GM12878 (cell line): Measurements from ENCODE around the gene PRRT3. TPM values are rescaled to one million over a fixed set of nuclear protein-coding genes. Genes with fewer than 3 reads are reported as not detected.

ENCODE experiments used
- ATAC-seq: fragments of 200-7000 bp; cut with Tn5 transposase; 3 replicates; pipeline ENCODE4 v1.9.1; 2020; ENCODE audit warnings: mild to moderate bottlenecking, moderate library complexity
- BruUV-seq: library from RNA; stranded (reverse); fragments of 400-500 nt; replicated peaks from 2 replicates; lab custom pipeline; 2021; lab: Mats Ljungman, UMichigan
- CTCF ChIA-PET: fragments of 300-600 bp; sonication (Branson Sonifier 250); formaldehyde crosslinking; extraction: SDS; loops from one replicate; lab custom pipeline; 2021; ENCODE audit warnings: inconsistent platforms; lab: Yijun Ruan, JAX
- POLR2A ChIA-PET: fragments of 350-600 bp; formaldehyde crosslinking; extraction: SDS; loops from one replicate; lab custom pipeline; 2021; ENCODE audit warnings: inconsistent platforms; lab: Charles Lee
- RAD21 ChIA-PET: fragments of 300-600 bp; sonication (Branson Sonifier 250); formaldehyde crosslinking; loops from one replicate; lab custom pipeline; 2023; ENCODE audit warnings: antibody characterized with exemption; ENCODE audit not compliant: unreplicated experiment; lab: Charles Lee
- SMC1A ChIA-PET: fragments of 300-600 bp; sonication (Branson Sonifier 250); formaldehyde crosslinking; loops from one replicate; lab custom pipeline; 2023; ENCODE audit not compliant: unreplicated experiment, uncharacterized antibody; lab: Charles Lee
- DNase-seq: peaks from one replicate; pipeline ENCODE4 v3.0.0-alpha.2; 2011; ENCODE audit warnings: low read depth, low spot score
- FAIRE-seq: peaks from 3 replicates; lab custom pipeline; 2011; peaks lifted over from hg19 to GRCh38; lab: Jason Lieb, UNC
- H2AFZ ChIP-seq: 2 replicates; pipeline ENCODE4 v1.6.0; 2011; ENCODE audit warnings: low read depth, low read length, control low read depth; ENCODE audit not compliant: control insufficient read depth
- H3K27ac ChIP-seq: 2 replicates; pipeline ENCODE4 v1.5.1; 2011; ENCODE audit warnings: control low read depth; ENCODE audit not compliant: control insufficient read depth, insufficient read depth
- H3K27me3 ChIP-seq, 2 experiments: replicated peaks in 1 of 2; 2 replicates each; pipeline versions ENCODE4 v1.6.0 to v1.6.1; 2011; ENCODE audit warnings: low read length in 1 of 2; ENCODE audit not compliant: control insufficient read depth in 2 of 2, insufficient read depth in 2 of 2
- H3K36me3 ChIP-seq, 2 experiments: 2 replicates each; pipeline ENCODE4 v1.5.1; 2011; ENCODE audit warnings: low read length in 1 of 2; ENCODE audit not compliant: control insufficient read depth in 2 of 2, insufficient read depth in 2 of 2
- H3K4me1 ChIP-seq: 2 replicates; pipeline ENCODE4 v1.6.1; 2011; ENCODE audit warnings: mild to moderate bottlenecking, low read length, moderate library complexity, mixed read lengths; ENCODE audit not compliant: control insufficient read depth, insufficient read depth
- H3K4me2 ChIP-seq: 2 replicates; pipeline ENCODE4 v1.6.0; 2011; ENCODE audit warnings: control low read depth; ENCODE audit not compliant: control insufficient read depth, insufficient read depth
- H3K4me3 ChIP-seq: fragments of 200-600 bp; sonication (generic); 2 replicates; pipeline ENCODE4 v1.5.1; 2016
- H3K79me2 ChIP-seq: 2 replicates; pipeline ENCODE4 v1.6.0; 2011; ENCODE audit warnings: low read length; ENCODE audit not compliant: control insufficient read depth, insufficient read depth
- H3K9ac ChIP-seq: 2 replicates; pipeline ENCODE4 v1.8.0; 2011; ENCODE audit warnings: low read length, control low read depth, mixed read lengths; ENCODE audit not compliant: control insufficient read depth, insufficient read depth
- H3K9me3 ChIP-seq: replicated peaks from 3 replicates; pipeline ENCODE4 v1.5.1; 2011; ENCODE audit warnings: mild to moderate bottlenecking, low read length; ENCODE audit not compliant: control insufficient read depth, insufficient read depth
- H4K20me1 ChIP-seq: 2 replicates; pipeline ENCODE4 v1.6.0; 2011; ENCODE audit not compliant: control insufficient read depth, insufficient read depth
- EGR1 ChIP-seq, 2 experiments: IDR thresholded peaks; 1 replicate in 1 of 2; 2 replicates in 1 of 2; pipeline ENCODE4 v1.6.1; 2011 to 2012; ENCODE audit warnings: low read depth in 2 of 2, low read length in 2 of 2, borderline replicate concordance in 1 of 2, mild to moderate bottlenecking in 1 of 2, moderate library complexity in 1 of 2
- ETV6 ChIP-seq, 2 experiments: fragments of 450-650 bp in 1 of 2; IDR thresholded peaks in 1 of 2; conservative IDR thresholded peaks in 1 of 2; 2 replicates each; pipeline ENCODE4 v1.6.1; 2014; ENCODE audit warnings: antibody characterized with exemption in 1 of 2, borderline replicate concordance in 1 of 2, low read depth in 1 of 2, mild to moderate bottlenecking in 1 of 2, moderate library complexity in 1 of 2
- FOXM1 ChIP-seq: IDR thresholded peaks from 2 replicates; pipeline ENCODE4 v1.6.1; 2012; ENCODE audit warnings: low read depth, mild to moderate bottlenecking, inconsistent platforms, low read length, moderate library complexity
- GATAD2B ChIP-seq: fragments of 450-650 bp; conservative IDR thresholded peaks from 2 replicates; pipeline ENCODE4 v1.6.1; 2017; ENCODE audit warnings: low read depth, mild to moderate bottlenecking, moderate library complexity
- HCFC1 ChIP-seq: fragments of 150-350 bp; IDR thresholded peaks from 2 replicates; pipeline ENCODE4 v1.6.1; 2014; ENCODE audit warnings: low read length
- HDAC2 ChIP-seq: fragments of 200-600 bp; sonication (generic); IDR thresholded peaks from 2 replicates; pipeline ENCODE4 v1.6.1; 2017
- MTA3 ChIP-seq: IDR thresholded peaks from 2 replicates; pipeline ENCODE4 v1.6.1; 2012; ENCODE audit warnings: low read length, inconsistent platforms, borderline replicate concordance
- NBN ChIP-seq: fragments of 450-650 bp; IDR thresholded peaks from 2 replicates; pipeline ENCODE4 v1.6.1; 2016
- RB1 ChIP-seq: fragments of 450-650 bp; formaldehyde crosslinking; IDR thresholded peaks from 2 replicates; pipeline ENCODE4 v1.6.1; 2017; ENCODE audit warnings: mild to moderate bottlenecking, borderline replicate concordance
- RELA ChIP-seq: fragments of 450-650 bp; IDR thresholded peaks from 2 replicates; pipeline ENCODE4 v1.8.0; 2014; ENCODE audit warnings: borderline replicate concordance; ENCODE audit not compliant: partially characterized antibody
- SMARCA5 ChIP-seq: fragments of 450-650 bp; IDR thresholded peaks from 2 replicates; pipeline ENCODE4 v1.6.1; 2017; ENCODE audit warnings: mild to moderate bottlenecking
- TBL1XR1 ChIP-seq: IDR thresholded peaks from 2 replicates; pipeline ENCODE4 v1.6.1; 2012; ENCODE audit warnings: low read depth, low read length, improper control_type of control experiment
- TCF12 ChIP-seq: IDR thresholded peaks from 2 replicates; pipeline ENCODE4 v1.6.1; 2011; ENCODE audit warnings: low read depth, mild to moderate bottlenecking, low read length
- TCF3 ChIP-seq: IDR thresholded peaks from 2 replicates; pipeline ENCODE4 v1.6.1; 2012; ENCODE audit warnings: low read depth, mild to moderate bottlenecking, low read length, borderline replicate concordance; ENCODE audit not compliant: insufficient read depth
- WGBS: methylation state at CpG from one replicate; pipeline ENCODE4 v1.1.6; 2016; ENCODE audit warnings: low lambda C conversion rate; ENCODE audit not compliant: insufficient replicate concordance, insufficient coverage; ENCODE audit errors: missing lambda C conversion rate; 5-methylcytosine and 5-hydroxymethylcytosine counted together
- in situ Hi-C: fragments of 300-500 bp; cut with MboI; formaldehyde crosslinking; loops from 9 replicates; pipeline ENCODE4 v1.14.3; 2018; ENCODE audit warnings: mixed read lengths
- intact Hi-C: fragments of 100-400 bp; cut with micrococcal nuclease; formaldehyde crosslinking; loops from one replicate; pipeline ENCODE4 v1.14.2; 2022; ENCODE audit not compliant: unreplicated experiment
- polyA plus RNA-seq, 11 experiments: library from polyadenylated mRNA; depleted of rRNA in 4 of 11; unstranded in 6 of 11; stranded (reverse) in 5 of 11; fragments of >200 nt; fragmentation: Nextera tagmentation in 4 of 11; fragmentation: Illumina TruSeq in 1 of 11; extraction: Ambion mirVana in 4 of 11; extraction: Trizol in 1 of 11; gene quantifications; 1 replicate in 1 of 11; 2 replicates in 10 of 11; pipeline versions ENCODE4 v1.2.1 to v1.2.3, GENCODE V29; 2011 to 2016; ENCODE audit warnings: inconsistent platforms in 2 of 11, missing spikeins in 2 of 11, low read depth in 1 of 11
- total RNA-seq, 4 experiments: library from RNA; depleted of rRNA in 3 of 4; stranded (reverse); fragments of >200 nt in 3 of 4; fragmentation: Illumina TruSeq in 1 of 4; extraction: Trizol in 1 of 4; gene quantifications; 2 replicates each; pipeline versions ENCODE4 v1.2.1 to v1.2.3, GENCODE V29; 2013 to 2021
- TF ChIP-seq, protein P1 (sequence below): fragments of 450-650 bp; IDR thresholded peaks from 2 replicates; pipeline ENCODE4 v1.6.1; 2018; ENCODE audit warnings: borderline replicate concordance, mild to moderate bottlenecking; ENCODE audit not compliant: partially characterized antibody

The PRRT3 gene
- total and polyA plus RNA-seq, 10 of the 15 experiments (the other 5 are each of a cell fraction or from before 2014, with no cell fraction given): 0.53 to 18.0 (median 7.1) TPM

DNA sequence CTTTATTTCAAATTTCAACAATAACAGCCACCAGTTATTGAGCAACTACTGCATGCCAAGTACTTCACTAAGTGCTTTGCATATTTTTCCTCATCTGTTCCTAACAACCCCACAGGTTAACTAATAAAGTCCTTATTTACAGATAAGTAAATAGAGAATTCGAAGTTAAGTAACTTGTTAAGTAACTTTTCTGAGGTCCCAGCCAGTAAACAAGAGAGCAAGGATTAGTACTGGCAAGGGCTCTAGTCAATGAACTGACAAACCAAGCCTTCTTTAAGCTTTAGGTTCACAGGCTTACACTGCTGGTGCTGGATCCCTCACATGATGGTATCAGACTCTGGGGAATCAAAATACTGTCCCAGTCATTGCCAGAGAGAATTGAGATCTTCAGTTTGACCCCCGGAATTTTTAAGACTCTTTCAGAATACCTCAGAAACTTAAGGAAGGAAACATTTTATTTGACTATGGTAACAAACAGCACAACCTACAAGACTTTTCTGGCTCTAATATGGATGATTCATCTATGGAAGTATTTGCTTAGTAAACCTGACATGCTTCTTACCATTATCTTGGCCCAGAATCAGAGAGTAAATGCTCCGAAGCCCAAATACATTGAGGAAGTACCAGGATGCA is 17.9 kb upstream of the PRRT3 start:
- in situ Hi-C loops (no loop called here), intact Hi-C loops (no loop called here)
- ATAC-seq: no peak
- no peaks in the 10 kb centered on the region for H3K27me3 ChIP-seq
- no peaks in the 10 kb centered on the region for H3K79me2 ChIP-seq
- H3K4me1 ChIP-seq: no peaks in the 10 kb centered on the region
- BruUV-seq: no TSS peak
- CTCF ChIA-PET: no interaction called here
- H3K27ac ChIP-seq: no peak overlapping the region
- POLR2A ChIA-PET: no interaction called here
- peaks cover 2 to 20% of the 10 kb centered on the region in 2 experiments for H3K36me3 ChIP-seq
- RAD21 ChIA-PET: interaction anchor here (0.5 kb wide), 1 partner anchor 17 kb away, joined by 5 read pairs; no protein-coding TSS in a partner anchor
- TF ChIP-seq, protein P1, sequence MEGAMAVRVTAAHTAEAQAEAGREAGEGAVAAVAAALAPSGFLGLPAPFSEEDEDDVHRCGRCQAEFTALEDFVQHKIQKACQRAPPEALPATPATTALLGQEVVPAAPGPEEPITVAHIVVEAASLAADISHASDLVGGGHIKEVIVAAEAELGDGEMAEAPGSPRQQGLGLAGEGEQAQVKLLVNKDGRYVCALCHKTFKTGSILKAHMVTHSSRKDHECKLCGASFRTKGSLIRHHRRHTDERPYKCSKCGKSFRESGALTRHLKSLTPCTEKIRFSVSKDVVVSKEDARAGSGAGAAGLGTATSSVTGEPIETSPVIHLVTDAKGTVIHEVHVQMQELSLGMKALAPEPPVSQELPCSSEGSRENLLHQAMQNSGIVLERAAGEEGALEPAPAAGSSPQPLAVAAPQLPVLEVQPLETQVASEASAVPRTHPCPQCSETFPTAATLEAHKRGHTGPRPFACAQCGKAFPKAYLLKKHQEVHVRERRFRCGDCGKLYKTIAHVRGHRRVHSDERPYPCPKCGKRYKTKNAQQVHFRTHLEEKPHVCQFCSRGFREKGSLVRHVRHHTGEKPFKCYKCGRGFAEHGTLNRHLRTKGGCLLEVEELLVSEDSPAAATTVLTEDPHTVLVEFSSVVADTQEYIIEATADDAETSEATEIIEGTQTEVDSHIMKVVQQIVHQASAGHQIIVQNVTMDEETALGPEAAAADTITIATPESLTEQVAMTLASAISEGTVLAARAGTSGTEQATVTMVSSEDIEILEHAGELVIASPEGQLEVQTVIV: no peak
- no peak for TF ChIP-seq SMARCA5
- no peak for TF ChIP-seq MTA3
- TF ChIP-seq HDAC2: no peak
- no peak for TF ChIP-seq TCF12
- no peak for TF ChIP-seq GATAD2B
- no peak for TF ChIP-seq HCFC1
- no peak for TF ChIP-seq NBN
- TF ChIP-seq RB1: no peak
- no peak for TF ChIP-seq FOXM1
- TF ChIP-seq RELA: no peak
- TF ChIP-seq TCF3: no peak
- no peak for TF ChIP-seq TBL1XR1
- TF ChIP-seq ETV6 (conservative IDR thresholded peaks at IDR 0.05 in 1 of 2, IDR thresholded peaks at IDR 0.05 in 1 of 2; ENCODE audit: borderline replicate concordance in 1 of 2, low read depth in 1 of 2): no peak
- TF ChIP-seq EGR1 (IDR thresholded peaks at IDR 0.05; ENCODE audit: borderline replicate concordance in 1 of 2, low read depth in 2 of 2, low read length in 2 of 2): no peak
- no peak overlapping the region for H2AFZ ChIP-seq
- WGBS: 63% methylated on average over 3 of the region's 3 CpGs
- H3K9me3 ChIP-seq: no peaks in the 10 kb centered on the region
- DNase-seq: no peak
- H4K20me1 ChIP-seq: no peaks in the 10 kb centered on the region
- H3K4me2 ChIP-seq: no peak overlapping the region
- no peak overlapping the region for H3K4me3 ChIP-seq
- FAIRE-seq: no peak
- H3K9ac ChIP-seq: no peak overlapping the region
- SMC1A ChIA-PET: no interaction called here
